GM18526 (cell line): ENCODE results near the gene BOC.

Source experiments
- POLR2A ChIP-seq: IDR thresholded peaks from 3 replicates; pipeline ENCODE4 v1.6.1; 2011; ENCODE audit not compliant: insufficient read length; ENCODE audit errors: extremely low read depth

Gene BOC

GRCh38 chr3:113250566-113250965 lies 39.2 kb downstream of the BOC start:
- no peak for TF ChIP-seq POLR2A

GRCh38 chr3:113251817-113252216 lies 40.5 kb downstream of the BOC start:
- TF ChIP-seq POLR2A: no peak

- TF ChIP-seq POLR2A: no peak
Measured at GRCh38 chr3:113252553-113252952, 41.2 kb downstream of the BOC start.

- no peak for TF ChIP-seq POLR2A
Measured at GRCh38 chr3:113253702-113254101, 42.3 kb downstream of the BOC start.

GRCh38 chr3:113254171-113254947 lies 43.0 kb downstream of the BOC start:
- TF ChIP-seq POLR2A: no peak

- TF ChIP-seq POLR2A: no peak
Measured at GRCh38 chr3:113255100-113255853, 43.9 kb downstream of the BOC start.

GRCh38 chr3:113255854-113256615 lies 44.7 kb downstream of the BOC start:
- TF ChIP-seq POLR2A: no peak

- TF ChIP-seq POLR2A: no peak
Measured at GRCh38 chr3:113258361-113258760, 47.0 kb downstream of the BOC start.

- TF ChIP-seq POLR2A: no peak
Measured at GRCh38 chr3:113259196-113259595, 47.8 kb downstream of the BOC start.

GRCh38 chr3:113261063-113261625 lies 49.8 kb downstream of the BOC start:
- TF ChIP-seq POLR2A: no peak

- TF ChIP-seq POLR2A: no peak
Measured at GRCh38 chr3:113261626-113262303, 50.4 kb downstream of the BOC start.

GRCh38 chr3:113262304-113262665 lies 50.9 kb downstream of the BOC start:
- no peak for TF ChIP-seq POLR2A

GRCh38 chr3:113263020-113263419 lies 51.7 kb downstream of the BOC start:
- no peak for TF ChIP-seq POLR2A

GRCh38 chr3:113263778-113264177 lies 52.4 kb downstream of the BOC start:
- TF ChIP-seq POLR2A: no peak
